GM18867 (cell line): Measurements from ENCODE around the gene FAM118A.
"Not testable (repeated sequence)": the region's sequence is repeated elsewhere in the genome, so short reads cannot be mapped to it uniquely, and the experiment has no call there.

Source experiments
- ATAC-seq: cut with Tn5 transposase; IDR thresholded peaks from one replicate; pipeline ENCODE4 v1.9.1; 2021; ENCODE audit warnings: mild to moderate bottlenecking, moderate library complexity; ENCODE audit not compliant: unreplicated experiment

FAM118A gene

DNA sequence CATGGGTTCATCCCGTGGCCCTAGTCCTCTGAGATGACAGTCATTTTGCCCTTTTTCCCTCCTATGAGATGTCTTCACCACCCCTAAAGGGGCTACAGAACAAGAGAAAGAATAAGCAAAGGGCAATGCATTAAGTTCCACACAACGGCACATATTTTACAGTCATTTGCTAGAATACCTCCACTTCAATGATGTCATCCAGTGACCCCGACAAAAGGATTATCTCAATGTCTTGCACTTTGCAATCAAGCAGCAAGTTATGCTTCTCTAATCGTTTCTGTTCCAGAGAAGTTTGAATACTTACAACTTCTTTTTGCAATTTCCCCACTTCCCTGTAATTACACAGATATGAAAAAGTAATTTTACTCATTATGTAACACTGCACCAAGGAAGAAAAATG lies 49.9 kb downstream of the FAM118A start:
- no peak for ATAC-seq

DNA sequence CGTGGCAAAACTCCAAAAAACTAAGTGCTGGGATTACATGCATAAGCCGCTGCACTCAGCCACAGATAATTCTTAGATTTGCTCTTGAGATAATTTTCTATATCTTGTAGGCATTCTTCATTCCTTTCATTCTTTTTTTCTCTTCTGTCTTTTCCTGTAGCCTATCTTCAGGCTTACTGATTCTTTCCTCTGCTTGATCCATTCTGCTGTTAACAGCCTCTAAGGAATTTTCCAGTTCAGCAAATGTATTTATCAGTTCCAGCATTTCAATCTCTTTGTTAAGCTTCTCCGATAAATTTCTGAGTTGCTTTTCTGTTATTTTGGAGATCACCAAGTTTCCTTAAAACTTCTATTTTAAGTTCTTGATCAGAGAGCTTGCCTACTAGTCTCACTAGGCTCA lies 57.0 kb downstream of the FAM118A start:
- ATAC-seq = no peak

DNA sequence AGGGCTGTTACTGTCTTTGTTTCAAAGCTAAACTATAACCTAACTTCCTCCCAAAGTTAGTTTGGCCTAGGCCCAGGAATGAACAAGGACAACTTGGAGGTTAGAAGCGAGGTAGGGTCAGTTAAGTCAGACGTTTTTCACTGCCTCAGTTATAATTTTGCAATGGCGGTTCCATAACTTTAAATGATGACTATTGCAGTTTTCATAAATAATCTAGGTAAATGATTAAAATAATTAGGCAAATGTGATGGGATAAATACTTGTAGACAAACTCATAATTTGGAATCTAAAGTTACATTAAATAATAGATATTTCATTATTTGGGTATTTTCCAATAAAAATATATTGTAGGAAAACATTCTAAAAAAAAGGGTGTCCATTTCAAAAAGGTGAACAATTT lies 63.9 kb downstream of the FAM118A start:
- not testable (repeated sequence) for ATAC-seq

- no peak for ATAC-seq
Measured at GRCh38 chr22:45376009-45376408, 66.3 kb downstream of the FAM118A start.

- no peak for ATAC-seq
Measured at GRCh38 chr22:45376703-45377102, 67.0 kb downstream of the FAM118A start.

- ATAC-seq = no peak
Measured at GRCh38 chr22:45381348-45381747, 71.6 kb downstream of the FAM118A start.

DNA sequence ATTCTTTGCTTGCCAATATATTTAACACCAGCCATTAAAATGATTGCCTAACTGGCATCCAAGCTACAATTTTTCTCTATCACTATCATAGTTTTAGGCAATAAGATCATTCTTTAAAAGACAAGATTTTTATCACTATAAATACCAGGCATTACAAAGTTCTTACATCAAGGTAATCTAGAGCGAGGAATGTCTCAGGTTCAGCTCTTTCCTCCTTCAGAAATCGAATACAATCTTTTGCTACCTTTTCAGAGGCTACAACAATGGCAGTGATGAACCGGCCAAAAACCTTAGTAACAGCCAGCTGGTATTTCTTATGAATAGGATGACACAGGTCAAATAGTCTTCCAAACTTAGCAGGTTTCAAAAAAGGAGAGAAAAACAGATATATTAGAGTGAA lies 79.8 kb downstream of the FAM118A start:
- no peak for ATAC-seq
